Bronchial epithelial cell (primary cell): Measurements from ENCODE around the gene NRF1. TPM values are rescaled to one million over a fixed set of nuclear protein-coding genes. Genes with fewer than 3 reads are reported as not detected.
"Not testable (repeated sequence)": the region's sequence is repeated elsewhere in the genome, so short reads cannot be mapped to it uniquely, and the experiment has no call there.

Experiments used
- DNase-seq: peaks from one replicate; pipeline ENCODE4 v3.0.0-alpha.2; 2010; ENCODE audit warnings: low read depth
- FAIRE-seq: peaks from 2 replicates; lab custom pipeline; 2011; peaks lifted over from hg19 to GRCh38; lab: Jason Lieb, UNC
- H3K27me3 ChIP-seq: 2 replicates; pipeline ENCODE4 v1.5.1; 2011; ENCODE audit warnings: low read length; ENCODE audit not compliant: control insufficient read depth, insufficient read depth
- H3K36me3 ChIP-seq: 2 replicates; pipeline ENCODE4 v1.5.1; 2011; ENCODE audit warnings: low read length; ENCODE audit not compliant: control insufficient read depth, insufficient read depth
- H3K4me3 ChIP-seq: 2 replicates; pipeline ENCODE4 v1.5.1; 2011; ENCODE audit warnings: mild to moderate bottlenecking, low read depth, low read length, control low read depth
- CTCF ChIP-seq: IDR thresholded peaks from 2 replicates; pipeline ENCODE4 v1.5.1; 2011; ENCODE audit warnings: mild to moderate bottlenecking, moderate library complexity, low read length, control low read depth, inconsistent platforms; ENCODE audit not compliant: insufficient read depth, severe bottlenecking
- total RNA-seq: library from RNA; depleted of rRNA; stranded (reverse); fragments of >200 nt; gene quantifications from 2 replicates; pipeline ENCODE4 v1.2.1, GENCODE V29; 2014

Gene NRF1
- total RNA-seq, 1 donor from 2014 or later, result 12.1 TPM

DNA sequence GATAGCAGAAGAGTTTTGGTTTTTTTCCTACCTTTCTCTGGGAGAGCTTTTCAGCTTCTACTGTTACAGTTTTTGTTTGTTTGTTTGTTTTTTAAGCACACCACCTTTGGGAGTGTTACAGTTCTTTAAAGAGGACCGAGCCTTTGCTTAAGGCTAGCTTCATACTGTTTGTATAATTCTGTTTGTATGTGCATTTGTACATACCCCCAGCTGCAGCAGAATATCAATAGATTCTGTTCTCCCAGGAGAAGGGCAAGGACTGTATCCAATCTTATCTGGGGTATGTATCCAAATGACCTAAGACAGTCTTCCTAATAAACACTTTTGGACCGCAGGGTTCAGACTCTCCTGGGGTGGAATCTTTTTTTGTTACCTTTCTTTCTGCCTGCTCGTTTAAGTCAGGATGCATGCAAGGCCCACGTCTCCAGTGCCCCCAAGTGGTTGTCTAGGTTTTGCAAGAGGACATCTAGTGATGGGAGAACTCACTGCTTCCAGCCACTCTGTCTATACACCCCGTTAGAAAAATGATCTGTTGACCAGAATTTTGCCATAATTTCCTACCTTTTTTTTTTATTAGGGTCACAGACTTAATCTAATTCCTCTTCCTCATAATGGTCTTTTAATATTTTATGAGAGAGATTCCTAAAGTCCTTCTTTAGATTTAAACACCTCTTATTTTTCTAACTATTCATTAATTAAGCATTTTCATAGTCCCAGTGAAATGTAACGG, 23.9 kb downstream of the NRF1 start:
- TF ChIP-seq CTCF, result peak; percentile 79
- FAIRE-seq (no peak), DNase-seq (peak; percentile 71)
- Histone ChIP-seq H3K4me3 (no peak overlapping the region), H3K27me3 (no peaks in the 10 kb centered on the region), H3K36me3 (no peaks in the 10 kb centered on the region)

GRCh38 chr7:129636030-129636550, 24.6 kb downstream of the NRF1 start:
- H3K36me3 ChIP-seq, FAIRE-seq, DNase-seq, H3K4me3 ChIP-seq, H3K27me3 ChIP-seq: not testable (repeated sequence)

GRCh38 chr7:129636641-129637040, 25.1 kb downstream of the NRF1 start:
- Histone ChIP-seq H3K27me3 (no peaks in the 10 kb centered on the region), H3K4me3 (no peak overlapping the region), H3K36me3 (no peaks in the 10 kb centered on the region)
- no peak for FAIRE-seq
- DNase-seq, result no peak
- TF ChIP-seq CTCF, result no peak

DNA sequence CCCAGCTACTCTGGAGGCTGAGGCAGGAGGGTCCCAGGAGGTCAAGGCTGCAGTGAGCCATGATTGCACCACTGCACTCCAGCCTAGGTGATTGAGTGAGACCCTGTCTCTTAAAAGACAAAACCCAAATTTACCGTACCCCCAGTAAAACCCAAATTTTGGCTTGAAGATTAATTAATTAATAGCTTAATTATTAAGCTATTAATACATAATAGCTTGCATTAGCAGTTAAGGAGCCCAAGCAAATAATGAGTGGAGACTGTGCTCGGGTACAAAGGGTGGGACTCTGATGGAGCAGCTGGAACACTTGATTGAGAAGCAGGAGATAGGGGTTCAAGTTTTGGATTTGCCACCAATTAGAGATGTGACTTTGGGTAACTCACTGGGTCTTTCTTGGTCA, 28.9 kb downstream of the NRF1 start:
- no peak for TF ChIP-seq CTCF
- H3K4me3 ChIP-seq, result no peak overlapping the region
- FAIRE-seq, result no peak

DNA sequence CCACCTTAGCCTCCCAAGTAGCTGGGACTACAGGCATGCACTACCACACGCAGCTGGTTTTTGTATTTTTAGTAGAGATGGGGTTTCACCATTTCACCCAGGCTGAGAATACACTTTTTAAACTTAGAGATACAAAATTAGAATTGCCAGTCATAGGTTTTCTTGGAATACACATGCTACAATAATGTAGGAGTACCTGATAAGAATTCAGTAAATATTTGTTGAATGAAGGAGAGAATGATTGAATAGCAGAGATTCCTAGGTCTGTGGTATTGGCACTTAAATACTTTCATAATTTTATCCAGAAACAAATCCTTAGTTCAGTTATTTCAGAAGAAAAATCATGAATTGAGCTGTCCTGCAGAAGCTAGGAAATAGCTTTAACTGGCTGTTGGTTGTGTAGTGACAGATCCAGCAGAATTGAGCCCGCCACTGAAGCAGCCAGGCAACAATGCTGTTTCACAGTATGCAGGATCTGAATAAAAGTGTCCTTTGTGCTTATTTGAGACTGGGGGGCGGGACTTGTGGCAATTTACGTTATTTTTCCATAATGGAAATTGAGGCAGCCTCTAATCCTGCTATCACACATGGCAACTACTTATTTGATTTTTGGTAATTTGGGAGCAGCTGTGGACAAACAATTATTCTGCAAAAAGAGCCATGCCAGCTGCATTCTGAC, 31.5 kb downstream of the NRF1 start:
- H3K36me3 ChIP-seq, result no peaks in the 10 kb centered on the region
- FAIRE-seq, result no peak
- H3K4me3 ChIP-seq, result no peak overlapping the region

More for the DNA sequence above, 28.9 kb downstream of the NRF1 start:
- no peak for DNase-seq
- Histone ChIP-seq H3K27me3 (no peaks in the 10 kb centered on the region), H3K36me3 (no peaks in the 10 kb centered on the region)

More for the DNA sequence above, 31.5 kb downstream of the NRF1 start:
- H3K27me3 ChIP-seq, result no peaks in the 10 kb centered on the region
- no peak for TF ChIP-seq CTCF
- no peak for DNase-seq
